WERI-Rb-1 (cell line): ENCODE data around the gene CHTF18.
A peak's percentile ranks its signal among the peaks of the same experiment; 100 is the strongest.

Experiments used
- DNase-seq: peaks from one replicate; pipeline ENCODE4 v3.0.0-alpha.2; 2020
- H3K27ac ChIP-seq: fragments of 250-450 bp; sonication (Bioruptor Pico); 2 replicates; pipeline ENCODE4 v1.5.1; 2020; ENCODE audit warnings: mild to moderate bottlenecking, moderate library complexity
- H3K27me3 ChIP-seq: fragments of 250-450 bp; sonication (Bioruptor Pico); 2 replicates; pipeline ENCODE4 v1.5.1; 2021; ENCODE audit warnings: mild to moderate bottlenecking, low read depth, moderate library complexity; ENCODE audit not compliant: insufficient read depth, severe bottlenecking
- H3K36me3 ChIP-seq: fragments of 250-450 bp; sonication (Bioruptor Pico); 2 replicates; pipeline ENCODE4 v1.5.1; 2020; ENCODE audit warnings: mild to moderate bottlenecking, moderate library complexity
- H3K4me3 ChIP-seq: 2 replicates; pipeline ENCODE4 v1.5.1; 2011; ENCODE audit warnings: low read depth, mild to moderate bottlenecking, control low read depth, low read length
- H3K9me3 ChIP-seq: fragments of 250-450 bp; sonication (Bioruptor Pico); 2 replicates; pipeline ENCODE4 v1.5.1; 2021; ENCODE audit warnings: mild to moderate bottlenecking, moderate library complexity; ENCODE audit not compliant: severe bottlenecking
- TF ChIP-seq, protein P1 (sequence below): IDR thresholded peaks from 2 replicates; pipeline ENCODE4 v1.5.1; 2011; ENCODE audit warnings: low read depth, mild to moderate bottlenecking, control low read depth, inconsistent platforms, low read length

Gene CHTF18

DNA sequence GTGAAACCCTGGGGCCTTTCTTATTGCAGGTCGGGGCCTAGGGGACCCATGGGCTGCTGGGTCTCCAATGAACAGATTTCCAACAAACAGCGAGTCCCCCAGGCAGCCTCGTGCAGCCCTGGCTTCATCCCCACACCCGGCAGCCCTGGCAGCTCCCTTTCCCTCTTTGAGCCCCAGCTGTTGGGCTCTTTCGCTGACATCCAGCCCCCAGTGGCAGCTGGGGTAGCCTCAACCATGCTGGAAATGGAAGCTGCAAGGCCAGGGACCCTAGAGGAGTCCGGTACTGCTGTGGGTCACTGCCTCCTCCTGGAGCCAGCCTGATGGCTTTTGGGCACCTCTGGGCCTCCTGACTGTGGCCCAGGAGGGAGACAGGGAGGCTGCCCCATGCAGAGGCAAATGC, 6.2 kb upstream of the CHTF18 start:
- H3K9me3 ChIP-seq = no peaks in the 10 kb centered on the region
- DNase-seq = no peak
- H3K4me3 ChIP-seq = no peak overlapping the region
- H3K36me3 ChIP-seq = peaks cover 24% of the 10 kb centered on the region
- H3K27me3 ChIP-seq = no peaks in the 10 kb centered on the region
- TF ChIP-seq, protein P1, sequence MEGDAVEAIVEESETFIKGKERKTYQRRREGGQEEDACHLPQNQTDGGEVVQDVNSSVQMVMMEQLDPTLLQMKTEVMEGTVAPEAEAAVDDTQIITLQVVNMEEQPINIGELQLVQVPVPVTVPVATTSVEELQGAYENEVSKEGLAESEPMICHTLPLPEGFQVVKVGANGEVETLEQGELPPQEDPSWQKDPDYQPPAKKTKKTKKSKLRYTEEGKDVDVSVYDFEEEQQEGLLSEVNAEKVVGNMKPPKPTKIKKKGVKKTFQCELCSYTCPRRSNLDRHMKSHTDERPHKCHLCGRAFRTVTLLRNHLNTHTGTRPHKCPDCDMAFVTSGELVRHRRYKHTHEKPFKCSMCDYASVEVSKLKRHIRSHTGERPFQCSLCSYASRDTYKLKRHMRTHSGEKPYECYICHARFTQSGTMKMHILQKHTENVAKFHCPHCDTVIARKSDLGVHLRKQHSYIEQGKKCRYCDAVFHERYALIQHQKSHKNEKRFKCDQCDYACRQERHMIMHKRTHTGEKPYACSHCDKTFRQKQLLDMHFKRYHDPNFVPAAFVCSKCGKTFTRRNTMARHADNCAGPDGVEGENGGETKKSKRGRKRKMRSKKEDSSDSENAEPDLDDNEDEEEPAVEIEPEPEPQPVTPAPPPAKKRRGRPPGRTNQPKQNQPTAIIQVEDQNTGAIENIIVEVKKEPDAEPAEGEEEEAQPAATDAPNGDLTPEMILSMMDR = no peak
- no peak overlapping the region for H3K27ac ChIP-seq

DNA sequence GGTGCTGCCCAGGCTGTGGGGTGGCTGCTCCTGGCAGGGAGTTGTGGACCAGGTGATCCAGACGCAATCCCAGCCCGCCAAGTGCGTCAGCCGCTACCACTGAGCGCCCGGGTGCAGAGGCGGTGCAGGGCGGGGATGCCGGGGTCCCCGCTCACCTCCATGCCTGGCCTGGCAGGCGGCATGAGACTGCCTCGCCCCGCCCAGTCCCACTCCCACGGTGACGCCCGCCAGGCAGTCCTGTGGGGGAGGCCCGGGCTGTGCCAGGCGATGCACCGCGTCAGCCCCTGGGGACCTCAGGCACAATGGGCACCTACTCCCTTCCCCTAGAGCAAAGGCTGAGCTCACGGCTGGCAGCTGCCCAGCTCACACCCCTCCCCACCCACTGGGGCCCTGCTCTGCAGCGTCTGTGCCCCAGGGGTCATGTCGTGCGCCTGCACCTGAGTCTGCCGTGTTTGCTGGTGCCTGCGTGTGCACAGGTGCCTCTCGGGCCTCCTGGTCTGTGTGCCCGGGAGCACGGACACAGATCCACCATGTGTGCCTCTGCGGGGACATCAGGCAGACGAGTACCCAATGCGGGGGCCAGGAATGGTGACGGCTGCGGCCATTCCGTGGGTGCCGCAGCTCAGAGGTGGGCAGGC, 5.5 kb upstream of the CHTF18 start:
- Histone ChIP-seq H3K9me3 (no peaks in the 10 kb centered on the region), H3K4me3 (no peak overlapping the region), H3K27ac (no peak overlapping the region), H3K27me3 (no peaks in the 10 kb centered on the region), H3K36me3 (peaks cover 24% of the 10 kb centered on the region)
- DNase-seq = no peak
- TF ChIP-seq, protein P1 = no peak

DNA sequence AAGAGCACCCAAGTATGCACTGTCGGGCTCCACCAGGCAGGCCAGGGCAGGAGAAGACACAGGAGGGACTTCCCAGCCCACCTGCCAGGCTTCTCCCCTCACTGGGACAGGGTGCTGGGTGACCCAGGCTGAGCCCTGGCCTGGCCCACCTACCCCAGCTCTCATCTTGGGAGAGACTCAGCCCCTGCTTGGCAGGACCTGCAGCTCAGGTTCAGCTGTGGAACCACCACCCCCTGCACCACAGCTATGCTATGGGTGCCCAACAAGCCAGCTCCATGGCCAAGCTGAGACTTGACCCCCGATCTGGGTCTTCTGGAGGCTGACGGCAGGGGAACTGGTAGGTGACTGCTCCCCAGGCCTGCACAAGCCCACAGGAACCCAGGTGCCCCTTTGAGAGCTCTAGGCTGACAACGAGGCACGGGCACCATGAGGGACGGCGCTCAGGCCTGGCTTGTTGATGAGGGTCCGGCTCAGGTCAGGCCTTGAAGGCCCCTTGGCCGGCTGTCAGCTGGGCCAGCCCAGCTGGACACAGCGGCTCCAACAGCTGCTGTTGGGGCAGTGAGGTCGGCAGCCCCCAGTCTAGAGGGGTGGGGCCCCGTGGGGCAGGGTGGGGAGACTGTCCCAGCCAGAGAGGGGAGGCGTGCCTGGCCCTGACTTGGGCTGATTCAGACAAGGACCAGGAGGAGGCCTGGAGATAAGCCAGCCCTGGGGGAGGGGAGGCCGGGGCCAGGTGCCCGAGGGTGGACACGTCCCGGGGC, 4.8 kb upstream of the CHTF18 start:
- Histone ChIP-seq H3K27me3 (no peaks in the 10 kb centered on the region), H3K4me3 (no peak overlapping the region), H3K27ac (peak overlapping the region; percentile 21; the same call in 1 of the 2 replicates), H3K36me3 (peaks cover 24% of the 10 kb centered on the region), H3K9me3 (no peaks in the 10 kb centered on the region)
- TF ChIP-seq, protein P1 = no peak
- DNase-seq = peak; percentile 68

GRCh38 chr16:784431-784830, 4.0 kb upstream of the CHTF18 start:
- peaks cover 27% of the 10 kb centered on the region for H3K36me3 ChIP-seq
- H3K27me3 ChIP-seq = no peaks in the 10 kb centered on the region
- TF ChIP-seq, protein P1 = no peak
- no peak for DNase-seq
- no peaks in the 10 kb centered on the region for H3K9me3 ChIP-seq
- no peak overlapping the region for H3K4me3 ChIP-seq
- no peak overlapping the region for H3K27ac ChIP-seq

DNA sequence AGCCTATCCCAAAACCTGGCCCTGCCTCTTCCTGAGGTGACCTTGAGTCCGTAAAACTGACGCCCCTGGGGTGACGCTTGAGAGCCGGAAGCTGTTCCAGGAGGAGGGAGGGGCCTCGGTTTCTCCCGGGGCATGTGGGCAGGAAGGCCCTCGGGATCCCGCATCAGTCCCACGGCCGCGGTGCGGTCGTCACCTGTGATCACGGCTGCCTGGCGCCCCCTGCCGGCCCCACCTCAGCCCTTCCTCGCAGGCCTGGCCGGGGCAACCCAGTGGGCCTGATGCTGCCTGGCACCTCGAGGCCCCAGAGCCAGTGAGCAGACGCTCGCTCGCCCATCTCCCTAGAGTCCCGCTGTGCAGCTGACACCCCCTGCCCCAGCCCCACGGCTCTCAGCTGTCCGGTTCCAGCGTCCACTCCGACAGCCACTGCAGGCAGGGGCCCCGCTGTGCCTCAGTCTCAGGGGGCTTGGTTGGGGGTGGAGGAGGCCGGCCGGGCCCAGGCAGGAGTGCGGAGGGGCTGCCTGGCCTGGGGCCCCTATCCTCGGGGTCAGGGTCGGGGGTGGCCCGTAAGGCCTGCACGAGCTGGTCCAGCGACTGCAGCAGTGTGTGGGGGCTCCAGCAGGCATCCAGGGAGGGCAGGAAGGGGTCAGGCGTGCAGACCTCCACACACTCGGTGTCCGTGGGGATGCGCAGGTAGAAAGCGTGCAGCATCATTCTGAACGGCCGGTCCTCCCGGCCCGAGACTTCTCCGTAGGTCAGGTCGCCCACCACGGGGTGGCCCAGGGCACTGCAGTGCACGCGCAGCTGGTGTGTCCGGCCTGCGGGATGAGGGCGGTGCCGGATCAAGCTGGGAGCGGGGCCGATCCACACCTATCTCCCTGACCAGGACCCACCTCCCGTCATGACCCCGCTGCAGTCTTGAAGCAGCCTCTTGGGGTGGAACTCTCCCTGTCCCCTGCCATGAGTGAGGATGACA, 2.6 kb upstream of the CHTF18 start:
- peak overlapping the region; percentile 56 for H3K27ac ChIP-seq
- H3K36me3 ChIP-seq = peaks cover 42% of the 10 kb centered on the region
- no peaks in the 10 kb centered on the region for H3K27me3 ChIP-seq
- no peak overlapping the region for H3K4me3 ChIP-seq
- TF ChIP-seq, protein P1 = peak; percentile 93
- no peaks in the 10 kb centered on the region for H3K9me3 ChIP-seq
- peak; percentile 91 for DNase-seq
